GM12865 (cell line): ENCODE results near the gene IL1R1.

Experiments
- DNase-seq: peaks from one replicate; pipeline ENCODE4 v3.0.0; 2010; ENCODE audit warnings: low read depth
- H3K4me3 ChIP-seq: 2 replicates; pipeline ENCODE4 v1.5.1; 2011; ENCODE audit warnings: mild to moderate bottlenecking, low read depth, low read length, control low read depth
- TF ChIP-seq, protein P1 (sequence below): IDR thresholded peaks from 2 replicates; pipeline ENCODE4 v1.5.1; 2011; ENCODE audit warnings: low read length, control low read depth, low read depth, inconsistent platforms; ENCODE audit not compliant: insufficient read depth; ENCODE audit errors: missing control alignments

The IL1R1 gene

DNA sequence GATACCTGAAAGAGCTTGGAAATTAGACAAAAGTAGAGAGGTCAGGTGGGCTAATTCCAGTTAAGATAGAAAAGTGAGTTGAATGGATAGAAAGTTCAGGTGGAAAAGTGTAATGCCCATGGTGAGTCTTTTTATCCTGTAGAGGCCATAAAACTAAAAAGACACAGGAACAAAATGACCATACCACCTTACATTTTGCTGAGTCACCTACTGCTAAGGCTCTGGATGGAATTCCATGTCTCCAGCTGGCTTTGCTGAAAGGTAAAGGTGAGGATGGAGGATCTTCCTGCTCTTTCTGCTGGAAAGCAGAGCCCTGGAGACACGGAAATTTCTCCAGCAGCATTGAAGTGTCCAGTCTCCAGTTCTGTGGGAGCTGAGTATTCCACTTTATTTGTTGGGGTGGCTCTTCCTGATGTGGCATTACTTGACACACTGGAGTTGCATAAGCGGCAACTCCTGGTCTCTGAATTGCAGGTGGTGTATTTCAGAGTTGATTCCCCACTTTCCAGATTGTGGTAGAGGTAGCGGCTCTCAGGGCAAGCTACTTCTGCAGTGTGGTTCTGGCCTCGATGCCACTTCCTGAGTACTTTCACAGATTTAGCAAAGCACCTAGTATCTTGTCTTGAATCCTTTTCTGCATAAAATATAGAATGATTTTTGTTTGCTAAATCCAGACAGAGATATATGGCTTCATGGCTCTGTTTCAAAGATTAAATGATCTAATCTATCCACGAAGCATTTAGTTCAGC, 55.0 kb downstream of the IL1R1 start:
- TF ChIP-seq, protein P1, sequence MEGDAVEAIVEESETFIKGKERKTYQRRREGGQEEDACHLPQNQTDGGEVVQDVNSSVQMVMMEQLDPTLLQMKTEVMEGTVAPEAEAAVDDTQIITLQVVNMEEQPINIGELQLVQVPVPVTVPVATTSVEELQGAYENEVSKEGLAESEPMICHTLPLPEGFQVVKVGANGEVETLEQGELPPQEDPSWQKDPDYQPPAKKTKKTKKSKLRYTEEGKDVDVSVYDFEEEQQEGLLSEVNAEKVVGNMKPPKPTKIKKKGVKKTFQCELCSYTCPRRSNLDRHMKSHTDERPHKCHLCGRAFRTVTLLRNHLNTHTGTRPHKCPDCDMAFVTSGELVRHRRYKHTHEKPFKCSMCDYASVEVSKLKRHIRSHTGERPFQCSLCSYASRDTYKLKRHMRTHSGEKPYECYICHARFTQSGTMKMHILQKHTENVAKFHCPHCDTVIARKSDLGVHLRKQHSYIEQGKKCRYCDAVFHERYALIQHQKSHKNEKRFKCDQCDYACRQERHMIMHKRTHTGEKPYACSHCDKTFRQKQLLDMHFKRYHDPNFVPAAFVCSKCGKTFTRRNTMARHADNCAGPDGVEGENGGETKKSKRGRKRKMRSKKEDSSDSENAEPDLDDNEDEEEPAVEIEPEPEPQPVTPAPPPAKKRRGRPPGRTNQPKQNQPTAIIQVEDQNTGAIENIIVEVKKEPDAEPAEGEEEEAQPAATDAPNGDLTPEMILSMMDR: no peak
- H3K4me3 ChIP-seq: no peak overlapping the region
- no peak for DNase-seq

DNA sequence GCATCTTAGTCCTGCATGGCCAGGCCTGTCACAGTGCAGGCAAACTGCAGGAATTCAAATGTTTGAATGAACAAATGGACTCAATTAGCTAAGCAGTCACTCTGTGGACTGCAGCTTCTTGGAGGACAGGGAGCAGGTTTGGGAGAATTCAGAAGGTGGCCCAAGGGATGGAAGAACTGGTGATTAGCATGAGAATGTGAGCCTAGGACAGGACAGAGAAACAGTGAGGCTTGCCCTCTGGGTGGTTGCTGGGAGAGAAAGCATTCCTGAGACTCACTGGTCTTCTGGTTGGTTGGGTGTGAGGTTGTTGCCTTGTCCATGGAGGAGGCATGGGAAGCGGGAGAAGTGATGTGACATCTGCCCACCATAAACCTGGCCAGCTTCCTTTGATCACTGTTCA, 58.0 kb downstream of the IL1R1 start:
- TF ChIP-seq, protein P1: no peak
- no peak overlapping the region for H3K4me3 ChIP-seq
- no peak for DNase-seq

DNA sequence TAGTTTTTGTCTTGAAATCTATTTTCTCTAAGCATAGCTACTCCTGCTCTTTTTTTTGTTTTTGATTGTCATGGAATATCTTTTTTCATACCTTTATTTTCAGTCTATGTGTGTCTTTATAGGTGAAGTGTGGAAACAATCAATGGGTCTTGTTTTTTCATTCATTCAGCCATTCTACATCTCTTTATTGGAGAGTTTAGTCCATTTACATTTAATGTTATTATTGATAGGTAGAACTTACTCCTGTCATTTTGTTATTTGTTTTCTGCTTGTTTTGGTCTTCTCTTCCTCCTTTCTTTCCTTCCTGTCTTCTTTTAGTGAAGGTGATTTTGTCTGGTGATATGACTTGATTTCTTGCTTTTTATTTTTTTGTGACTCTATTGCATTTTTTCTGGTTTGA, 62.1 kb downstream of the IL1R1 start:
- no peak overlapping the region for H3K4me3 ChIP-seq
- no peak for DNase-seq
- TF ChIP-seq, protein P1: no peak

DNA sequence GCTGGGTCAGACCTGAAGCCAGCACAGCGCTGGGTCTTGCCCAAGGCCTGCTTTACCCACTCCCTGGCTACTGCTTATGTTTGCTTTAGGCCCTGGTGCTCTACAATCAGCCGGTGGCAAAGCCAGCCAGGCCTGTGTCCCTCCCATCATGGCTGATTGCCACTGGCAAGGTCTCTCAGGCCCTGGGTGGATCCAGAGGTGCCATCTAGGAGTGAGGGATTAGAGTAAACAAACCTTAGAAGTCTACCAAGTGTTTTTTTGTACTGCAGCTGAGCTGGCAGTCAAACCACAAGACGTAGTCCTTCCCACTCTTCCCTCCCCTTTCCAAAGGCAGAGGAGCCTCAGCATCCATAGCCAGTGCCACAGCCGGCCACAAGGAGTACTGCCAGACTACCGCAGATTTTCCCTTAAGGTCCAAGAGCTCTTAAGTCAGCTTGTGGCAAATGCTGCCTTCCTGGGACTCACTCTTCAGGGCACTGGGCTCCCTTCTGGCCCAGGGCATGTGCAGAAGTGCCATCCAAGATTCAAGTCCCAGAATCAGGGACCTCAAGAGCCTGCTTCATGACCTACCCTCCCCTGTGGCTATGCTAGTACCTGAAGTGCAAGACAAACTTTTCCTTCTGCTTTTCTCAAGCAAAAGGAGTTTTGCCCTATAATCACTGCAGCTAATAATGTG, 64.3 kb downstream of the IL1R1 start:
- TF ChIP-seq, protein P1: no peak
- H3K4me3 ChIP-seq: no peak overlapping the region
- no peak for DNase-seq

DNA sequence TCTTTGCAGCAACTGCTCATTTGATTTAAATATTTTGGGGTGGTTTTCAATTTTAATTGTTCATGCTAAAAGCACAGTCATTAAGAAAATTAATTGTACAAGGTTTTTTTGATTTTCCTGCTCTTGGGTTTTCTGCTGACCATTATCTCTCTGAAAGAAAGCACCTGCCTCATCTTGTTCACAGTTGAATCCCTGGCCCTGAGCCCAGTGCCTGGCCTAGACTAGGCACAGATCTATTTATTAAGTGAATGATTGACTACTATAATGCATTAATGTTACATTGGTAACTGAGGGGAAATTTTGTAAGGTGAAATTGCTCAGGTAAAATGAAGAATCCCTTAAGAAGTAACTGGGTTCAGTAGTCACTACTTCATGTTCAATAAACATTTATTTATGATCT, 66.2 kb downstream of the IL1R1 start:
- no peak overlapping the region for H3K4me3 ChIP-seq
- DNase-seq: no peak
- TF ChIP-seq, protein P1: no peak

DNA sequence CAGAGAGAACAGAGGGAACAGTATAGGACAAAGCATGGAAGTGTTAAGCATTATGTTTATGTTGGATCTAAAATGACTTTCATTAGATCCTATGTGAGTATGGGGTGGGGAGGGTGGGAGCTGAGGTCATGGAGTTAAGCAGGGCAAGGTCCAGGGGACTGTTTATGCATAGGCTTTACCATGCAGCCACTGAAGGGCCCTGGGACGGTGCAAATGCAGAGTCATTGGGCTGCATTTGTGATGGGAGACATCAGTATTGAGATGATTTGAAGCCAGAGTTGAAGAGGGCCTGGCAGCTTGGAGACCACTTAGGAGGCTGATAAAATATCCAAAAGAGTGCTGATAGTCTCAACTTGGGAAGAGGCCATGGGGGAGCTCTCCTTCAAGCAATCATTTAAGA, 66.9 kb downstream of the IL1R1 start:
- DNase-seq: no peak
- H3K4me3 ChIP-seq: no peak overlapping the region
- TF ChIP-seq, protein P1: no peak
